HG03342 (cell line): Measurements from ENCODE around the gene TMIGD3.

ENCODE experiments used
- ATAC-seq: cut with Tn5 transposase; IDR thresholded peaks from one replicate; pipeline ENCODE4 v1.9.1; 2021; ENCODE audit warnings: mild to moderate bottlenecking, moderate library complexity; ENCODE audit not compliant: unreplicated experiment

TMIGD3 gene

GRCh38 chr1:111449703-111450017 is 53.8 kb downstream of the TMIGD3 start:
- no peak for ATAC-seq

DNA sequence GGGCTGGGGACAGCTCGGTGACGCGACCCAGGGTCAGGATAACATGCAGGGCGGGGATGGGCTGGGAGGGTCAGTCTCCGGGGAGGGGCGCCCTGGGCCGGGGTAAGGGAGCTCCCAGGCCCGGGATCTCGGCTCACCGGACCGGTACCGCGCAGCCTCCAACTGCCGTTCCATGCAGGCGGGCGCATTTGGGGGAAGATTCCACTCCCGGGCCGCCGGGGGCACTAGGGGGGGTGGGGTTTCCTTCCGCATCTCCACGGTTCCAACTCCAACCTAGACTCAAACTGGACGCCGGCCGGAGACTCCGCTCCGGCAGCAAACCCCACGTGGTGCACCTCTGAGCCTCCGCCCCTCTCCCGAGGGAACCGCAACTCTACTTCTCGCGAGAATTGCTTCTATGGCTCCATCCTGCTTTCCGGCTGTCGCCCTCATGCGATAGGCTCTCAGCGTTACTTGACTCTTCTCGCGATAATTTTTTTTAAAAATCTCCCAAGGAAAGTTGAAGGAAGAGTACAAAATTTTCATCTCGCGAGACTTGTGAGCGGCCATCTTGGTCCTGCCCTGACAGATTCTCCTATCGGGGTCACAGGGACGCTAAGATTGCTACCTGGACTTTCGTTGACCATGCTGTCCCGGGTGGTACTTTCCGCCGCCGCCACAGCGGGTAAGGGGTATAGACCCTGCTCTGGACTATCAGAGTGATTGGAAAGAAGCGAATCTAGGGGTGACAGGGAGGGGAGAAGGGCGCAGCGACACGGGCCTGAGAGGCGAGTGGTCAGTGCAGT is 54.3 kb downstream of the TMIGD3 start, which contains the start of the genes ATP5PB and WDR77:
Gene ATP5PB (plus strand): TSS at position 547 of the 785 bp plus-strand sequence. CDS start 78 bp downstream, at position 625.
Gene WDR77 (minus strand): TSS at position 339 of the 785 bp plus-strand sequence. CDS start 87 bp downstream, at position 252.
- ATAC-seq: peak; percentile 90

DNA sequence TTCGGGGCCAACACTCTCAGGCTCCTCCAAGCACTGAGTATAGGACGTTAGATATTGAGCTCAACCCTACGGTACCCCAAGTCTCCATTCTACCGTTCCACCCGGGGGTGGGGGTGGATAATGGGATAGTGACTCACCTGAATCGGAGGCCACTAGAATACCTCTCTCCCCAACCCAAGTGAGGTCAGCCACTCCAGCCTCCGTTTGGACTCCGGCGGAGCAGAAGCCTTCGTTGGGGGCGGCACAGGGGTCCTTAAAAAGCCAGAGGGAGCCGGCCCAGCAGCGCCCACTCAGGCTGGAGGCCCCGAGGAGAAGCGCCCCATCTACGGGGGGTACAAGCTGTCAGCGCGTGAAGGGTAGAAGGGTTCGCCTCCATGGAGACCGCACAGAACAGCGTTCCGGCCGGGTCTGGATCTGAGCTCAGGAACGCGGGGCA is 54.9 kb downstream of the TMIGD3 start:
- ATAC-seq: no peak

- ATAC-seq: no peak
Observed at GRCh38 chr1:111446967-111447892, 56.2 kb downstream of the TMIGD3 start.

GRCh38 chr1:111446546-111446945 is 56.9 kb downstream of the TMIGD3 start:
- no peak for ATAC-seq

DNA sequence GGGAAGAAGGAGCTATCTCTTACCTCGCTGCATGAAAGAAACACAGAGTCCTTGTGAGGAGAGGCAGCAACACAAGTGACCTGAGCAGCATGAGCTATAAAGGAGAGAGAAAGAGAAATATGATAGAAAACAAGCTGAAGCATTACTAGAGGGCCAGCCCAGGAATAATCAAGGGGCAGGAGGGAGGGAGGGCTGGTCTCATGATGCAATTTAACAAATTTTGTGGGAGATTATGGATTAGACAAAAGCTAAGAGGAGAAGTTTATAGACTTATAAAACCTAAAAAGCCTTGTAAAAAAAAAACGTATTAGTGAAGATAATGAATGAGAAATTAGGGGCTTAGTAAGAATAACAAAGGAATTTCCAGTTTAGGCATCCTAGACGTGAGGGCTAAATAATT is 59.4 kb downstream of the TMIGD3 start:
- ATAC-seq: no peak

GRCh38 chr1:111442457-111442856 is 61.0 kb downstream of the TMIGD3 start:
- no peak for ATAC-seq

DNA sequence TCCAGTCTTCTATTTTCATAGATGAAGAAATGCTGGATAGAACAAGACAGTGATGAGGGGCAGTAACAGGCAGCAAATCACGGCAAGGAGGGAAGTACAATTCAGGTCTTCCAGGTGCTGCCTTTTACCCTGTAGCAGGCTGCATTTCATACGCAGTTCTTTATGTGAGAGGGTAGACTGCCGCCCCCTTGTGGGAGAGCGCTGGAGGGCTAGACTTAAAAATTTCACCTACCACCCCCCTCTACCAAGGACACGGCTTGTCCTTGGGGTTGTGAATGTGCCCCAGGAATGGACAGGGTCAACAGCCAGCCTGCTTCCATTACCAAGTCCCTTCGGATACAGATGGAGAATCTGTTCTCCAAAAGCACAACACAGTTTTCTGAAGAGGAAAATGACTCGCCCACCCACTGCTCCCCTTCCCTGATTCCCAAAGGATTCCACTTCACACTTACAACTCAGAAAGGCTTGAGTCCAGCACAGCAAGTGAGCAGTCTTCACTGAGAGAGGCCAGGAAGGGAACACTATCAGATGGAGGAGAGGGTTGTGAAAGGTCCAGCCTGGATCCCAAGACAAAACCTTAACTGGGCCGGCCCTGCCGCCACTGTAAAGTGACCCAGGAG is 61.8 kb downstream of the TMIGD3 start:
- no peak for ATAC-seq

DNA sequence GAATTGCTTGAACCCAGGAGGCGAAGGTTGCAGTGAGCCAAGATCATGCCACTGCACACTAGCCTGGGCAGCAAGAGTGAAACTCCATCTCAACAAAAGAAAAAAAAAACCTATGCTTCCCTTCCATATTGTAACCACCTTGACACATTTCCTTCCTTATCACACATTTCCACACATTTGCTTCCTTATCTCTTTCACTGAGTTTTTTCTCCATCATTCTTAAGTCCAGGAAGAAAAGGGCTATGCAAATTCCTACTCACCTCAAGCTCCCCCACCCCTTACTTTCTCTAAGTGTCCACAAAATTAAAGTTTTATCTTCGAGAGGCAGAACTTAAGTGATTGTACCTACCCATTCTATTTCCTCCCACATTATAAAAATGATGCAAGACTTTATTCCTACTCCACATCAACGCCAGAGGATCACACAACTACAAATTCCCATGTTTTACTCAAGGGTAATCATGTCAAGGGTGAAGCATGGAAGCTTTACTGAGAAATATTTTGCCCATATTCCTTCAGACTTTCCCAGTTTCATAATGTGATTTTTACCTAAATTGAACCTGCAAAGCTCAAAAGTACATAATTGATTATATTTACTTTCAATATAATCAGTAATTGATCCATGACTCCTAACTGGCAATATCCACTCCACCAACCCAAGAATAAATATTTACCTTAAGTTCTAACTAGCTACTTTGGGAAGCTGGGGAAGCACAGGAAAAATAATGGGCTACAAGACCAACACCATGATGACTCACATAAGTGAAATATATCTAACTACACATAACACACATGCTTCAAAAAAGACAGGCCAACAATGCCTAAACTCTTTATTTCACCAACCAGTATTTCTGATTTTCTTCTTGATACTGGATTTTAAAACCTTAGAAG is 63.7 kb downstream of the TMIGD3 start:
- ATAC-seq: no peak

GRCh38 chr1:111436726-111437125 is 66.7 kb downstream of the TMIGD3 start:
- no peak for ATAC-seq
